Fibroblast of peridontal ligament (primary cell): ENCODE data around the gene SIGLEC9.

Source experiments
- DNase-seq: peaks from one replicate; pipeline ENCODE4 v3.0.0-alpha.2; 2010; ENCODE audit errors: extremely low read depth

Gene SIGLEC9

GRCh38 chr19:51124729-51125128 is at the start of gene SIGLEC9:
Gene SIGLEC9 (plus strand): TSS chr19:51124906. CDS start chr19:51124975, 69 bp downstream.
- DNase-seq, result no peak

GRCh38 chr19:51075998-51076397 is 48.7 kb upstream of the SIGLEC9 start:
- no peak for DNase-seq

GRCh38 chr19:51076631-51077213 is 48.0 kb upstream of the SIGLEC9 start:
- no peak for DNase-seq

- DNase-seq, result no peak
Measured at GRCh38 chr19:51078104-51078503, 46.6 kb upstream of the SIGLEC9 start.

- DNase-seq, result no peak
Measured at GRCh38 chr19:51078731-51079130, 46.0 kb upstream of the SIGLEC9 start.

- DNase-seq, result no peak
Measured at GRCh38 chr19:51079481-51080110, 45.1 kb upstream of the SIGLEC9 start.

GRCh38 chr19:51081476-51081875 is 43.2 kb upstream of the SIGLEC9 start:
- no peak for DNase-seq

- DNase-seq, result no peak
Measured at GRCh38 chr19:51082611-51083010, 42.1 kb upstream of the SIGLEC9 start, which contains the start of gene KLK14. Gene KLK14 (minus strand): TSS chr19:51082887. CDS start chr19:51082614, 273 bp downstream.

GRCh38 chr19:51083181-51083580 is 41.5 kb upstream of the SIGLEC9 start:
- no peak for DNase-seq

- DNase-seq, result no peak
Measured at GRCh38 chr19:51083783-51084182, 40.9 kb upstream of the SIGLEC9 start.

GRCh38 chr19:51084505-51084904 is 40.2 kb upstream of the SIGLEC9 start:
- DNase-seq, result no peak

GRCh38 chr19:51086153-51086850 is 38.4 kb upstream of the SIGLEC9 start:
- no peak for DNase-seq

GRCh38 chr19:51089786-51090185 is 34.9 kb upstream of the SIGLEC9 start:
- DNase-seq, result no peak

- DNase-seq, result no peak
Measured at GRCh38 chr19:51090471-51090870, 34.2 kb upstream of the SIGLEC9 start.

GRCh38 chr19:51091126-51091525 is 33.6 kb upstream of the SIGLEC9 start:
- no peak for DNase-seq

- DNase-seq, result no peak
Measured at GRCh38 chr19:51091895-51092873, 32.5 kb upstream of the SIGLEC9 start.

GRCh38 chr19:51093101-51093500 is 31.6 kb upstream of the SIGLEC9 start:
- no peak for DNase-seq

- no peak for DNase-seq
Measured at GRCh38 chr19:51093510-51094345, 31.0 kb upstream of the SIGLEC9 start.

- no peak for DNase-seq
Measured at GRCh38 chr19:51094696-51095279, 29.9 kb upstream of the SIGLEC9 start.

GRCh38 chr19:51096473-51097165 is 28.1 kb upstream of the SIGLEC9 start:
- DNase-seq, result no peak
